HFF-Myc (cell line): Measurements from ENCODE around the gene NTM.

Source experiments
- DNase-seq: peaks from one replicate; pipeline ENCODE4 v3.0.0-alpha.2; 2011; ENCODE audit warnings: low read depth; ENCODE audit errors: extremely low read depth
- H3K4me3 ChIP-seq: replicated peaks from 2 replicates; pipeline ENCODE4 v1.5.1; 2011; ENCODE audit warnings: low read depth, mild to moderate bottlenecking, control low read depth, low read length
- TF ChIP-seq, protein P1 (sequence below): IDR thresholded peaks from 2 replicates; pipeline ENCODE4 v1.5.1; 2012; ENCODE audit warnings: mild to moderate bottlenecking, low read depth, low read length, control low read depth; ENCODE audit errors: missing control alignments

Gene NTM

DNA sequence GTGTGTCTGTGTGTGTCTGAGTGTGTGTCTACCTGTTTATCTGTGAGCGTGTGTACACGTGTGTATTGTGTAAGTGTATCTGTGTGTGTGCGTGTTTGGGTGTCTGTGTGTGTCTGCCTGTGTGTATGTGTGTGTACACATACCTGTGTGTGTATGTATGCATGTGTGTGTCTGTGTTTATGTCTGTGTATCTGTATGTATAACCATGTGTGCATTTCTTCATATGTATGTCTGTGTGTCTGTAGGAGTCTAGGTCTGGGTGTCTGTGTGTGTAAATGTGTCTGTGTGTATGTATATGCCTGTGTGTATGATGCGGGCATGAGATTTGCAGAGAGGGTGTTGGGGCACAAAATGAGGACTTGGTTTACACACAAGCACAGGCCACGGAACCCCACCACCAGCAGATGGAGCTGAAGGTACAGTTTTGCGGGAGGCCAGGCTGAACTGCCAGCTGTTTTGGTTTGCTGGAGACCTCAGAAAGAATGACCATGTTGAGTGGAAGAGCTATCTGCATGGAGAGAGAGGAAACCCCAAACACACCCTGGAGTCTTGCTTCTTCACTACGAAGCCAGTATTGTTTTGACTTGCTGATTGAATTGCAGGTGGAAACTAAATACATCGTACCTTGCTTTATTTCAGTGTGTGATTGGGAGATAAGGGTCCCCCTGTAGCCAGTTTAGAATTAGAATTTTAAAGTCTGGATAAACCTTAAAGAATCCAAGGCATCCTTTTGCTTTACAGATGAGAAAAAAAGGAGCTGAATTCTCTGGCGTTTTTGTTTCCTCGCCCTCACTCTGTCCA is 497.2 kb downstream of the NTM start:
- TF ChIP-seq, protein P1, sequence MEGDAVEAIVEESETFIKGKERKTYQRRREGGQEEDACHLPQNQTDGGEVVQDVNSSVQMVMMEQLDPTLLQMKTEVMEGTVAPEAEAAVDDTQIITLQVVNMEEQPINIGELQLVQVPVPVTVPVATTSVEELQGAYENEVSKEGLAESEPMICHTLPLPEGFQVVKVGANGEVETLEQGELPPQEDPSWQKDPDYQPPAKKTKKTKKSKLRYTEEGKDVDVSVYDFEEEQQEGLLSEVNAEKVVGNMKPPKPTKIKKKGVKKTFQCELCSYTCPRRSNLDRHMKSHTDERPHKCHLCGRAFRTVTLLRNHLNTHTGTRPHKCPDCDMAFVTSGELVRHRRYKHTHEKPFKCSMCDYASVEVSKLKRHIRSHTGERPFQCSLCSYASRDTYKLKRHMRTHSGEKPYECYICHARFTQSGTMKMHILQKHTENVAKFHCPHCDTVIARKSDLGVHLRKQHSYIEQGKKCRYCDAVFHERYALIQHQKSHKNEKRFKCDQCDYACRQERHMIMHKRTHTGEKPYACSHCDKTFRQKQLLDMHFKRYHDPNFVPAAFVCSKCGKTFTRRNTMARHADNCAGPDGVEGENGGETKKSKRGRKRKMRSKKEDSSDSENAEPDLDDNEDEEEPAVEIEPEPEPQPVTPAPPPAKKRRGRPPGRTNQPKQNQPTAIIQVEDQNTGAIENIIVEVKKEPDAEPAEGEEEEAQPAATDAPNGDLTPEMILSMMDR: peak; percentile 93
- H3K4me3 ChIP-seq: no peak overlapping the region
- DNase-seq: peak; percentile 63

DNA sequence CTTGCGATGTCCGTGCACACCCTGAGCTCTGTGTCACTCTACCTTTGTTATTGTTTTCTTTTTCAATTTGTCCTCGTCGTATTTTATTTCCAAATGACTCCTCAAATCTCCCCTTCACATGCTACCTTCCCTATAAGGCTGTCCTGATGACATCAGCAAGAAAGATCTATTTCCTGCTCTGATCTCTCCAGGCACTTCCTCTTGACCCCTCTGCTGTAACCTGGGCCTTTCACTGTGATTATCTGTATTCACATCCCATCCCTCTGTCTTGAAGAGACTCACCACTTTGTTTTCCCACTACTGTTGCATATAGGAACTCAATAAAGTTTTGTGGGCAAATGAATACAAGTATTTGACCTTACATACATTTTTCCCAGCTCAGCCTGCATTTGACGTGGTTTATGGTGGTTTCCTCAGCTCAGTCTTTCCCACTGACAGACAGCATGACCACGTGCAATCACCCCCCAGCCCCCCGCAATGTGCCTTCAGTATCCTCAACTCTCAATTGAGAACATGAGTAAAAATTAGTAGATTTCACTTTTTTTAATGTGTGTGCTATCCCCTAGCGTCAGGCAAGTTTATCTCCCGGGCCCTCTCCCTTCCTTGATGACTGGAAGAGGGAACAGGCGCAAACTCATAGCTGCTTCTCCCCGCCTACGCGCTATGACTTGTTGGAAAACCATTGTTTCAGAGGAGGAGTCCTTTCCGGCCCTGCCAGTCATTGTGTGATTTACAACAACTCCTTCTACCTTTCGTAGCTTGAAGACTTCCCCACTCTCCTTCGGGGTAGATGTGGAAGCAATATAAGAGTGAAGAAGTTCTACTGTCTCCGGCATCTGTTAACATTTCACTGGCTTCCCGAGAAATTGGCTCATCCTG is 498.5 kb downstream of the NTM start:
- no peak overlapping the region for H3K4me3 ChIP-seq
- no peak for DNase-seq
- TF ChIP-seq, protein P1: no peak

DNA sequence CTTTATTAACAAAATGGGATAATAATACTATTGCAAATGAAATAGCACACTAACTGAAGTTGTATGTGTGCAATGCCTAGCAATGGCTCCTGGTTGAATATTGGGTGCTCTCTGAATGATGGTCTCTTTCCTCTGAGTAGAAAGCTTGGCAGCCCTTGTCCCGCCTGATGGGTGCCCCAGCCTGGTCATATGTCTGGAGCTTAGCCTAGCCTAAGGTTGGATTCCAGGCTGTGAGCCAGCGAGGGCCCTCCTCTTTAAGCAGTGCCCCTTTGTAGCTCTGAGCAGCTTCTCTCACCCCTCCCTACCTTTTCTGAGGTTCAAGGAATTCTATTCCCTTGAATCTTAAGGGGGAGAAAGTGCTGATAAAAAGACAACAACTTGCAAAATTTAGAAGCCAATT is 499.9 kb downstream of the NTM start:
- TF ChIP-seq, protein P1: no peak
- no peak for DNase-seq
- no peak overlapping the region for H3K4me3 ChIP-seq

DNA sequence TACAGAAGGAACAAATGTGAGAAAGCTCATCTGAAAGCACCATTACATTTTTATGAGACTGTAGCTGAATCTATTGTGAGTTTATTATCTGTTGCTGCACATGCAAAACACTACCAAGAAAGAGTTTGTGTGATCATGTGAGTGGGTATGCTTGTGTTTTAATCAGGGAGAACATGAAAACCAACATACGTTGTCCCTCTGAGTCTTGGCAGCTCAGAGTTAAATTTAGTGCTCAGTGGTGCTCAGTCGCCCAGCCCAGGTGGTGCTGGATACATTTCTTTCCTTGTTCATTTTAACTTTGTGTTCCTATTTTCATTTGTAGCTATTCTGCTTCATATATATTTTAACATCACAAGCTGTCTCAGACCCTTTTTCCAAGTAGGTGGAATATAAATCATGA is 500.6 kb downstream of the NTM start:
- DNase-seq: no peak
- no peak overlapping the region for H3K4me3 ChIP-seq
- TF ChIP-seq, protein P1: no peak

DNA sequence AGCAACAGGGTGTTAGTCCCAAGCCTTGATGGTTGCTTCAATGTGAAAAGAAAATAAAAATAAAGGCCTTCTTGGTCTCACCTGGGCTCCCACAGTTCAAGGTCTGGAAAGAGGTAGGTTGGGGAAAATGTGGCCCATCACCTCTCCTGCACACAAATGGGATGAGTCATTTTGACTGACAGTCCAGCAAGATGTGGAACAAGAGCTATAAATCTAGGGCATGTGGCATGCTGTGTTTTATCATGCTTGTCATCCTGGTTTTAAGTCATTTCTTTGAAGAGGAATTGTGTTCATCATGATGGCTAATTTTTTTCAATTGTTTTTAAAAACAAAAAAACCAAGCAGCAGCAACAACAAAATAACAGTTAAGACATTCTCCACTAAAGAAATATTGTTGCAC is 503.7 kb downstream of the NTM start:
- TF ChIP-seq, protein P1: no peak
- no peak overlapping the region for H3K4me3 ChIP-seq
- DNase-seq: no peak

DNA sequence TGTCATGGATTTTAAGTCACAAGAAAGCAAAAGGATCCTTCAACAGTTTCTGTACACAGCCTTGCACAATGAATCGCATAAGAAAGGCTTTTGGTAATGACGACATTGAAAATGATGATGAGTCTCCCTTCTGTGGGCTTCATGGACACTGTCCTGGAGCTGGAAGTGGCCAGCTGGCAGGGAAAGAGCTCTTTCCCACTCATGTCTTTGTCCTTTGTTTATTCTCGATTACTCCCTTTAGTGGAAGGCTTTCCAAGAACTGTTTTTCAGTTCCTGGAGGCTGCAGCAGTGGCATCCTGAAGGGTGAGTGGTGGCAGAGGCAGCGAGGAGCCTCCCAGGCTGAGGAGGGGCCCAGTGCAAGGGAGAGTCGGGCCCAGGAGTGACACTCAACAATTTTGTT is 505.2 kb downstream of the NTM start:
- no peak for DNase-seq
- H3K4me3 ChIP-seq: no peak overlapping the region
- TF ChIP-seq, protein P1: no peak
